C4-2B (cell line): ENCODE data around the gene ZDHHC14.

ENCODE experiments used
- H3K27ac ChIP-seq: fragments of 450-650 bp; 2 replicates; pipeline ENCODE4 v1.5.1; 2017
- CTCF ChIP-seq: fragments of 450-650 bp; conservative IDR thresholded peaks from 2 replicates; pipeline ENCODE4 v1.5.1; 2017; ENCODE audit warnings: mild to moderate bottlenecking
- ZFX ChIP-seq: fragments of 450-650 bp; IDR thresholded peaks from 2 replicates; pipeline ENCODE4 v1.6.1; 2017

The ZDHHC14 gene

GRCh38 chr6:157708239-157708638 lies 327.2 kb downstream of the ZDHHC14 start:
- H3K27ac ChIP-seq, result no peak overlapping the region

GRCh38 chr6:157708933-157709332 lies 327.9 kb downstream of the ZDHHC14 start:
- no peak for TF ChIP-seq ZFX
- no peak for TF ChIP-seq CTCF
- H3K27ac ChIP-seq, result no peak overlapping the region

More at GRCh38 chr6:157708239-157708638, 327.2 kb downstream of the ZDHHC14 start:
- TF ChIP-seq CTCF (no peak), ZFX (no peak)

GRCh38 chr6:157709555-157709954 lies 328.6 kb downstream of the ZDHHC14 start:
- H3K27ac ChIP-seq, result no peak overlapping the region
- no peak for TF ChIP-seq ZFX
- no peak for TF ChIP-seq CTCF

- H3K27ac ChIP-seq, result no peak overlapping the region
- no peak for TF ChIP-seq ZFX
- TF ChIP-seq CTCF, result no peak
Measured at GRCh38 chr6:157710604-157711003, 329.6 kb downstream of the ZDHHC14 start.

- H3K27ac ChIP-seq, result no peak overlapping the region
- no peak for TF ChIP-seq ZFX
Measured at GRCh38 chr6:157711060-157711459, 330.1 kb downstream of the ZDHHC14 start.

GRCh38 chr6:157712585-157713295 lies 331.8 kb downstream of the ZDHHC14 start:
- TF ChIP-seq CTCF (no peak), ZFX (no peak)
- no peak overlapping the region for H3K27ac ChIP-seq

GRCh38 chr6:157713451-157714152 lies 332.6 kb downstream of the ZDHHC14 start:
- H3K27ac ChIP-seq, result no peak overlapping the region
- TF ChIP-seq CTCF (no peak), ZFX (no peak)
